ENCODE results near the gene ATXN1.

DNA sequence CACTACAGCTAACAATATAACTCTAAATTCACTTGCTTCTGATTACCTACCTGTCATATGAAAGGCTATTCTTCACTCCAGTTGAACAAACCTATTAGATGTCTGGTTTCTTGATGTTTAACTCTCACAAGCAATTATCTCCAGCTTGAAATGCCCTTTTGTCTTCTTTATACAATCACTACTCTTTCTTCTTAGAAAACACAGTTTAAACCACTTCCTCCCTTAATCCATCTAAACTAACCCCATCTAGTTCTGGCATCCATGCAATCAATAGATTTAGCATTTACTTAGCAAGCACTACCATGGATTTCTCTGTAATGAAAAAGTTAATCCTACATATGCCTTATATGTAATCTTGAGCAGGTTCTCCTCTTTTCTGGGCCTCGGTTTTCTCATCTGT is 127.3 kb downstream of the ATXN1 start:
- TF ChIP-seq, protein P1, sequence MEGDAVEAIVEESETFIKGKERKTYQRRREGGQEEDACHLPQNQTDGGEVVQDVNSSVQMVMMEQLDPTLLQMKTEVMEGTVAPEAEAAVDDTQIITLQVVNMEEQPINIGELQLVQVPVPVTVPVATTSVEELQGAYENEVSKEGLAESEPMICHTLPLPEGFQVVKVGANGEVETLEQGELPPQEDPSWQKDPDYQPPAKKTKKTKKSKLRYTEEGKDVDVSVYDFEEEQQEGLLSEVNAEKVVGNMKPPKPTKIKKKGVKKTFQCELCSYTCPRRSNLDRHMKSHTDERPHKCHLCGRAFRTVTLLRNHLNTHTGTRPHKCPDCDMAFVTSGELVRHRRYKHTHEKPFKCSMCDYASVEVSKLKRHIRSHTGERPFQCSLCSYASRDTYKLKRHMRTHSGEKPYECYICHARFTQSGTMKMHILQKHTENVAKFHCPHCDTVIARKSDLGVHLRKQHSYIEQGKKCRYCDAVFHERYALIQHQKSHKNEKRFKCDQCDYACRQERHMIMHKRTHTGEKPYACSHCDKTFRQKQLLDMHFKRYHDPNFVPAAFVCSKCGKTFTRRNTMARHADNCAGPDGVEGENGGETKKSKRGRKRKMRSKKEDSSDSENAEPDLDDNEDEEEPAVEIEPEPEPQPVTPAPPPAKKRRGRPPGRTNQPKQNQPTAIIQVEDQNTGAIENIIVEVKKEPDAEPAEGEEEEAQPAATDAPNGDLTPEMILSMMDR (IDR thresholded peaks at IDR 0.05; ENCODE audit: insufficient read depth, low read length), result no peak
- TF ChIP-seq POLR2AphosphoS5 (IDR thresholded peaks at IDR 0.05; ENCODE audit: low read depth) (no peak), REST (IDR thresholded peaks at IDR 0.05; ENCODE audit: insufficient replicate concordance, low read depth) (no peak), SPI1 (IDR thresholded peaks at IDR 0.05; ENCODE audit: borderline replicate concordance, low read depth) (peak; percentile 12; the same call in 1 of the 2 replicates), GABPA (IDR thresholded peaks at IDR 0.05; ENCODE audit: low read depth) (no peak)

Data from HL-60 (cell line).